Thyroid gland (tissue), 4 donors: ENCODE measurements around the gene DYNC1I1.

Experiments used
- POLR2A ChIP-seq, 2 donors: fragments of 450-650 bp; IDR thresholded peaks; one replicate each; pipeline ENCODE4 v1.6.1; 2017; ENCODE audit warnings: antibody characterized with exemption in 2 of 2, mild to moderate bottlenecking in 2 of 2, moderate library complexity in 1 of 2
- TF ChIP-seq, protein P1 (sequence below), 6 experiments: fragments of 200-600 bp in 3 of 6; fragments of 450-650 bp in 3 of 6; sonication (generic) in 3 of 6; IDR thresholded peaks; one replicate each; pipeline ENCODE4 v1.5.1; 2016 to 2019; ENCODE audit warnings: antibody characterized with exemption in 6 of 6, mild to moderate bottlenecking in 2 of 6, inconsistent platforms in 1 of 6, moderate library complexity in 1 of 6

DNA sequence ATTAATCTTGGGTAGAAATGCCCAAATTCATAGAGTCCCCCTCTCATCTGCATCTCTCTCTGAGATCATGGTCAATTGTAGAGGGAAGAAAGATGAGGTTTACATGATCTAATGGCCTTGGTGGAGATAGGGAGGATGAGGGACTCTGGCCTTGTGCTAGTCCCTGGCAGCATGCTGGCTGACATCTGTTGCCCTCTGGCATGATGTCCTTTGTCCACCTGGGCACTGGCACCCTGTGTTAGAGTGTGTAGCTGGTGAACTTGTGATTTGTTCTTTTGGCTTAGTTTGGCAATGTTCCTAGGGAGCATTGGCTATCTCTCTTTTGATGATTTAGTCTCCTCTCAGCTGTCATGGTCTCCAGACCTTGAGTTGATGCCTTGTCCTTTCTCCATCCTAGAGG lies 103.2 kb downstream of the DYNC1I1 start:
- TF ChIP-seq, protein P1, sequence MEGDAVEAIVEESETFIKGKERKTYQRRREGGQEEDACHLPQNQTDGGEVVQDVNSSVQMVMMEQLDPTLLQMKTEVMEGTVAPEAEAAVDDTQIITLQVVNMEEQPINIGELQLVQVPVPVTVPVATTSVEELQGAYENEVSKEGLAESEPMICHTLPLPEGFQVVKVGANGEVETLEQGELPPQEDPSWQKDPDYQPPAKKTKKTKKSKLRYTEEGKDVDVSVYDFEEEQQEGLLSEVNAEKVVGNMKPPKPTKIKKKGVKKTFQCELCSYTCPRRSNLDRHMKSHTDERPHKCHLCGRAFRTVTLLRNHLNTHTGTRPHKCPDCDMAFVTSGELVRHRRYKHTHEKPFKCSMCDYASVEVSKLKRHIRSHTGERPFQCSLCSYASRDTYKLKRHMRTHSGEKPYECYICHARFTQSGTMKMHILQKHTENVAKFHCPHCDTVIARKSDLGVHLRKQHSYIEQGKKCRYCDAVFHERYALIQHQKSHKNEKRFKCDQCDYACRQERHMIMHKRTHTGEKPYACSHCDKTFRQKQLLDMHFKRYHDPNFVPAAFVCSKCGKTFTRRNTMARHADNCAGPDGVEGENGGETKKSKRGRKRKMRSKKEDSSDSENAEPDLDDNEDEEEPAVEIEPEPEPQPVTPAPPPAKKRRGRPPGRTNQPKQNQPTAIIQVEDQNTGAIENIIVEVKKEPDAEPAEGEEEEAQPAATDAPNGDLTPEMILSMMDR (IDR thresholded peaks at IDR 0.05), result no peak
- no peak for TF ChIP-seq POLR2A (IDR thresholded peaks at IDR 0.05)
